ENCODE data around the gene TRAPPC10.

DNA sequence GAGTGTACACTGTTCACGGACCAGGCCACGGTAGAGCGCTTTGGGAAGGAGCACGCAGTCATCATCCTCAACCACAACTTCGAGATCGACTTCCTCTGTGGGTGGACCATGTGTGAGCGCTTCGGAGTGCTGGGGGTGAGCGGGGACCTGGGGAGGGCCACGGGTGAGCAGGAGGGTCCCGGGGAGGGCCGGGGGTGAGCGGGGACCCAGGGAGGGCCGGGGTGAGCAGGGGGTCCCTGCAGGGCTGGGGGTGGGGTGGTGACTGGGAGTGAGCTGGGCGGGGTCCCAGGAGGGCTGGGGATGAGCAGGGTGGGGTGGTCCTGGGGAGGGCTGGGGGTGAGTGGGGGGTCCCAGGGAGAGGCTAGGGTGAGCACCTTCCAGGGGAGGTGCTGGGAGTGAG is 44.1 kb upstream of the TRAPPC10 start:
- TF ChIP-seq, protein P1, sequence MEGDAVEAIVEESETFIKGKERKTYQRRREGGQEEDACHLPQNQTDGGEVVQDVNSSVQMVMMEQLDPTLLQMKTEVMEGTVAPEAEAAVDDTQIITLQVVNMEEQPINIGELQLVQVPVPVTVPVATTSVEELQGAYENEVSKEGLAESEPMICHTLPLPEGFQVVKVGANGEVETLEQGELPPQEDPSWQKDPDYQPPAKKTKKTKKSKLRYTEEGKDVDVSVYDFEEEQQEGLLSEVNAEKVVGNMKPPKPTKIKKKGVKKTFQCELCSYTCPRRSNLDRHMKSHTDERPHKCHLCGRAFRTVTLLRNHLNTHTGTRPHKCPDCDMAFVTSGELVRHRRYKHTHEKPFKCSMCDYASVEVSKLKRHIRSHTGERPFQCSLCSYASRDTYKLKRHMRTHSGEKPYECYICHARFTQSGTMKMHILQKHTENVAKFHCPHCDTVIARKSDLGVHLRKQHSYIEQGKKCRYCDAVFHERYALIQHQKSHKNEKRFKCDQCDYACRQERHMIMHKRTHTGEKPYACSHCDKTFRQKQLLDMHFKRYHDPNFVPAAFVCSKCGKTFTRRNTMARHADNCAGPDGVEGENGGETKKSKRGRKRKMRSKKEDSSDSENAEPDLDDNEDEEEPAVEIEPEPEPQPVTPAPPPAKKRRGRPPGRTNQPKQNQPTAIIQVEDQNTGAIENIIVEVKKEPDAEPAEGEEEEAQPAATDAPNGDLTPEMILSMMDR (IDR thresholded peaks at IDR 0.05 in 8 of 11, conservative IDR thresholded peaks at IDR 0.05 in 3 of 11): no peak
- TF ChIP-seq POLR2A (IDR thresholded peaks at IDR 0.05): no peak

All from spleen (tissue), 7 donors.